H9 (cell line): ENCODE data around the gene TBC1D1. TPM values are rescaled to one million over a fixed set of nuclear protein-coding genes. Genes with fewer than 3 reads are reported as not detected.

ENCODE experiments used
- DNase-seq: peaks from one replicate; pipeline ENCODE4 v3.0.0-alpha.2; 2017
- H2AFZ ChIP-seq: one replicate; pipeline ENCODE4 v1.6.1; 2013; ENCODE audit warnings: mild to moderate bottlenecking, low read length, control low read depth, moderate library complexity
- H2AK5ac ChIP-seq: 2 replicates; pipeline ENCODE4 v1.6.1; 2013; ENCODE audit warnings: low read length, control low read depth, mixed read lengths; ENCODE audit not compliant: insufficient read length
- H2BK120ac ChIP-seq: one replicate; pipeline ENCODE4 v1.6.1; 2013; ENCODE audit warnings: low read depth, mild to moderate bottlenecking, low read length, control low read depth, inconsistent platforms; ENCODE audit not compliant: poor library complexity, severe bottlenecking
- H2BK12ac ChIP-seq: 2 replicates; pipeline ENCODE4 v1.6.1; 2013; ENCODE audit warnings: low read length, control low read depth, mixed read lengths, low read depth; ENCODE audit not compliant: insufficient read length
- H2BK15ac ChIP-seq: 2 replicates; pipeline ENCODE4 v1.6.1; 2013; ENCODE audit warnings: low read depth, low read length, control low read depth
- H2BK20ac ChIP-seq: one replicate; pipeline ENCODE4 v1.6.1; 2013; ENCODE audit warnings: low read depth, mild to moderate bottlenecking, low read length, control low read depth, inconsistent platforms; ENCODE audit not compliant: poor library complexity, severe bottlenecking
- H2BK5ac ChIP-seq: 2 replicates; pipeline ENCODE4 v1.6.1; 2013; ENCODE audit warnings: low read length, control low read depth, mixed read lengths; ENCODE audit not compliant: insufficient read length
- H3K14ac ChIP-seq: 2 replicates; pipeline ENCODE4 v1.6.1; 2013; ENCODE audit warnings: low read length, control low read depth; ENCODE audit not compliant: insufficient read depth
- H3K18ac ChIP-seq: 2 replicates; pipeline ENCODE4 v1.6.1; 2013; ENCODE audit warnings: low read depth, mild to moderate bottlenecking, mixed read lengths, low read length, control low read depth; ENCODE audit not compliant: insufficient read length
- H3K23ac ChIP-seq: 2 replicates; pipeline ENCODE4 v1.6.1; 2013; ENCODE audit warnings: low read length, control low read depth, mixed read lengths, low read depth; ENCODE audit not compliant: insufficient read length
- H3K23me2 ChIP-seq: 2 replicates; pipeline ENCODE4 v1.6.1; 2013; ENCODE audit warnings: low read depth, mild to moderate bottlenecking, mixed read lengths, low read length, control low read depth; ENCODE audit not compliant: insufficient read length, poor library complexity, severe bottlenecking
- H3K27ac ChIP-seq: 2 replicates; pipeline ENCODE4 v1.5.1; 2013; ENCODE audit warnings: low read length, control low read depth, mixed read lengths, low read depth; ENCODE audit not compliant: insufficient read length
- H3K27me3 ChIP-seq: 2 replicates; pipeline ENCODE4 v1.6.1; 2013; ENCODE audit warnings: low read length, control low read depth, inconsistent platforms; ENCODE audit not compliant: insufficient read depth
- H3K4ac ChIP-seq: 2 replicates; pipeline ENCODE4 v1.6.1; 2013; ENCODE audit warnings: low read depth, mild to moderate bottlenecking, control low read depth, inconsistent platforms, low read length, moderate library complexity
- H3K4me1 ChIP-seq: 2 replicates; pipeline ENCODE4 v1.6.1; 2013; ENCODE audit warnings: low read length, control low read depth, inconsistent platforms; ENCODE audit not compliant: insufficient read depth
- H3K4me2 ChIP-seq: 2 replicates; pipeline ENCODE4 v1.6.1; 2013; ENCODE audit warnings: low read length, control low read depth, mixed read lengths; ENCODE audit not compliant: insufficient read length, insufficient read depth
- H3K56ac ChIP-seq: 2 replicates; pipeline ENCODE4 v1.6.1; 2013; ENCODE audit warnings: low read depth, mild to moderate bottlenecking, mixed read lengths, low read length, control low read depth; ENCODE audit not compliant: insufficient read length
- H3K79me1 ChIP-seq: 2 replicates; pipeline ENCODE4 v1.6.1; 2013; ENCODE audit warnings: low read depth, mild to moderate bottlenecking, moderate library complexity, low read length, control low read depth, inconsistent platforms; ENCODE audit not compliant: insufficient read depth, poor library complexity, severe bottlenecking
- H3K79me2 ChIP-seq: 2 replicates; pipeline ENCODE4 v1.6.1; 2013; ENCODE audit warnings: low read length, control low read depth, inconsistent platforms; ENCODE audit not compliant: insufficient read depth
- H3K9ac ChIP-seq: 2 replicates; pipeline ENCODE4 v1.6.1; 2013; ENCODE audit warnings: low read length, control low read depth, mixed read lengths; ENCODE audit not compliant: insufficient read length; ENCODE audit errors: extremely low read depth
- H3K9me3 ChIP-seq: one replicate; pipeline ENCODE4 v1.6.1; 2013; ENCODE audit warnings: low read depth, low read length, inconsistent platforms; ENCODE audit not compliant: control insufficient read depth
- H3T11ph ChIP-seq: one replicate; pipeline ENCODE4 v1.6.1; 2013; ENCODE audit warnings: mild to moderate bottlenecking, low read length, control low read depth, inconsistent platforms
- H4K20me1 ChIP-seq: one replicate; pipeline ENCODE4 v1.6.1; 2013; ENCODE audit not compliant: control insufficient read depth, insufficient read length, insufficient read depth
- H4K5ac ChIP-seq: 2 replicates; pipeline ENCODE4 v1.6.1; 2013; ENCODE audit warnings: low read depth, mild to moderate bottlenecking, mixed read lengths, low read length, control low read depth; ENCODE audit not compliant: insufficient read length
- H4K8ac ChIP-seq: replicated peaks from 2 replicates; pipeline ENCODE4 v1.6.1; 2013; ENCODE audit warnings: low read length, control low read depth, mixed read lengths, low read depth; ENCODE audit not compliant: insufficient read length
- H4K91ac ChIP-seq: 2 replicates; pipeline ENCODE4 v1.6.1; 2013; ENCODE audit warnings: low read depth, mild to moderate bottlenecking, moderate library complexity, mixed read lengths, low read length, control low read depth; ENCODE audit not compliant: insufficient read length
- H3K27ac Mint-ChIP-seq, 3 experiments: 2 replicates in 2 of 3; 3 replicates in 1 of 3; pipeline ENCODE4 v1.8.0; 2020 to 2021; ENCODE audit warnings: mixed read lengths in 3 of 3, mild to moderate bottlenecking in 1 of 3, moderate library complexity in 1 of 3
- H3K27me3 Mint-ChIP-seq: 2 replicates; pipeline ENCODE4 v1.8.0; 2021; ENCODE audit warnings: low read depth, mild to moderate bottlenecking, moderate library complexity, mixed read lengths
- H3K36me3 Mint-ChIP-seq, 3 experiments: 2 replicates in 2 of 3; 3 replicates in 1 of 3; pipeline ENCODE4 v1.8.0; 2020 to 2021; ENCODE audit warnings: low read depth in 3 of 3, mixed read lengths in 3 of 3; ENCODE audit not compliant: insufficient read depth in 1 of 3
- H3K4me1 Mint-ChIP-seq, 2 experiments: 2 replicates each; pipeline ENCODE4 v1.8.0; 2020; ENCODE audit warnings: mixed read lengths in 2 of 2
- H3K4me3 Mint-ChIP-seq, 2 experiments: 2 replicates in 1 of 2; 3 replicates in 1 of 2; pipeline ENCODE4 v1.8.0; 2020 to 2021; ENCODE audit warnings: mild to moderate bottlenecking in 2 of 2, mixed read lengths in 2 of 2, moderate library complexity in 1 of 2
- H3K9me3 Mint-ChIP-seq, 2 experiments: 2 replicates in 1 of 2; 3 replicates in 1 of 2; pipeline ENCODE4 v1.8.0; 2020; ENCODE audit warnings: mild to moderate bottlenecking in 2 of 2, mixed read lengths in 2 of 2, moderate library complexity in 1 of 2
- CTCF ChIP-seq: fragments of 200-600 bp; sonication (generic); conservative IDR thresholded peaks from 3 replicates; pipeline ENCODE4 v1.8.0; 2021; ENCODE audit warnings: antibody characterized with exemption, mild to moderate bottlenecking
- WGBS: extraction: QIAGEN DNeasy Blood & Tissue Kit; methylation state at CpG from one replicate; pipeline ENCODE4 v1.1.7; 2013; ENCODE audit warnings: missing lambda C conversion rate, low lambda C conversion rate, mixed read lengths; ENCODE audit not compliant: insufficient read length; ENCODE audit errors: extremely low coverage; 5-methylcytosine and 5-hydroxymethylcytosine counted together
- total RNA-seq: library from RNA; stranded (reverse); gene quantifications from 2 replicates; pipeline ENCODE4 v1.2.1, GENCODE V29; 2021

The TBC1D1 gene
- total RNA-seq, 1 experiment from 2014 or later = 109 TPM

- Histone ChIP-seq H2BK15ac (no peak overlapping the region), H3K18ac (no peak overlapping the region), H3K4me2 (no peak overlapping the region), H2BK120ac (no peak overlapping the region), H3K27me3 (no peaks in the 10 kb centered on the region), H3K4me1 (no peaks in the 10 kb centered on the region; the same call in 1 of the 2 replicates), H3K27ac (no peak overlapping the region), H3K56ac (no peak overlapping the region), H3K14ac (no peak overlapping the region), H2BK5ac (no peak overlapping the region), H3K9me3 (no peaks in the 10 kb centered on the region), H2AFZ (no peak overlapping the region), H3K23ac (no peak overlapping the region), H4K5ac (no peak overlapping the region), H3K23me2 (no peaks in the 10 kb centered on the region), H3K9ac (no peak overlapping the region), H2BK12ac (no peak overlapping the region), H4K91ac (no peak overlapping the region), H3K79me2 (no peaks in the 10 kb centered on the region), H4K20me1 (no peaks in the 10 kb centered on the region), H3K79me1 (no peaks in the 10 kb centered on the region), H4K8ac (no peak overlapping the region), H3K4ac (no peak overlapping the region), H2BK20ac (no peak overlapping the region), H3T11ph (no peak overlapping the region), H2AK5ac (no peak overlapping the region)
- no peak overlapping the region for H3K27ac Mint-ChIP-seq
- H3K4me1 Mint-ChIP-seq = peaks cover 9 to 12% of the 10 kb centered on the region in 2 experiments
- no CpG with 5 or more reads among the region's 10 CpGs for WGBS
- no peak for DNase-seq
- no peaks in the 10 kb centered on the region; the same call in 1 of the 2 replicates for H3K27me3 Mint-ChIP-seq
- peaks cover 25 to 49% (median 43%) of the 10 kb centered on the region in 3 experiments for H3K36me3 Mint-ChIP-seq
- TF ChIP-seq CTCF = no peak
- no peaks in the 10 kb centered on the region for H3K9me3 Mint-ChIP-seq
- H3K4me3 Mint-ChIP-seq = no peak overlapping the region
Measured at GRCh38 chr4:38050560-38051350, 159.9 kb downstream of the TBC1D1 start.
